Cortex of kidney (tissue), 1 donor: Measurements from ENCODE around the gene NRCAM.

ENCODE experiments used
- DNase-seq: peaks from one replicate; lab custom pipeline; 2025; lab: John Stamatoyannopoulos, UW

Gene NRCAM

GRCh38 chr7:108310351-108310750 is 145.9 kb downstream of the NRCAM start:
- no peak for DNase-seq

GRCh38 chr7:108308903-108309302 is 147.3 kb downstream of the NRCAM start:
- DNase-seq = no peak

- no peak for DNase-seq
These were observed 148.0 kb downstream of the NRCAM start for GRCh38 chr7:108308276-108308675.

- DNase-seq = no peak
These were observed 148.6 kb downstream of the NRCAM start for GRCh38 chr7:108307595-108307994.

GRCh38 chr7:108307194-108307593 is 149.0 kb downstream of the NRCAM start:
- DNase-seq = no peak

- DNase-seq = no peak
These were observed 152.9 kb downstream of the NRCAM start for GRCh38 chr7:108303332-108303731.

GRCh38 chr7:108301387-108301786 is 154.8 kb downstream of the NRCAM start:
- DNase-seq = no peak

- DNase-seq = no peak
These were observed 156.8 kb downstream of the NRCAM start for GRCh38 chr7:108299251-108299973.

- DNase-seq = no peak
These were observed 159.3 kb downstream of the NRCAM start for GRCh38 chr7:108296911-108297310.

GRCh38 chr7:108294595-108294994 is 161.6 kb downstream of the NRCAM start:
- no peak for DNase-seq

GRCh38 chr7:108293149-108293612 is 163.1 kb downstream of the NRCAM start:
- no peak for DNase-seq

GRCh38 chr7:108292541-108292940 is 163.7 kb downstream of the NRCAM start:
- no peak for DNase-seq

GRCh38 chr7:108291791-108292440 is 164.3 kb downstream of the NRCAM start:
- DNase-seq = no peak

- no peak for DNase-seq
These were observed 165.1 kb downstream of the NRCAM start for GRCh38 chr7:108291152-108291508.

GRCh38 chr7:108290459-108291151 is 165.6 kb downstream of the NRCAM start:
- DNase-seq = no peak

- no peak for DNase-seq
These were observed 166.4 kb downstream of the NRCAM start for GRCh38 chr7:108289852-108290251.

GRCh38 chr7:108287857-108288256 is 168.4 kb downstream of the NRCAM start:
- DNase-seq = no peak

- DNase-seq = no peak
These were observed 169.8 kb downstream of the NRCAM start for GRCh38 chr7:108286290-108286904.

- no peak for DNase-seq
These were observed 170.5 kb downstream of the NRCAM start for GRCh38 chr7:108285778-108286177.

GRCh38 chr7:108285003-108285368 is 171.2 kb downstream of the NRCAM start:
- DNase-seq = no peak

GRCh38 chr7:108284349-108285002 is 171.8 kb downstream of the NRCAM start:
- DNase-seq = no peak

- DNase-seq = no peak
These were observed 173.0 kb downstream of the NRCAM start for GRCh38 chr7:108283252-108283651.
